Hepatocyte (in vitro differentiated cells): ENCODE data around the gene RHOBTB3. TPM values are rescaled to one million over a fixed set of nuclear protein-coding genes. Genes with fewer than 3 reads are reported as not detected.

Experiments
- DNase-seq: peaks from one replicate; pipeline ENCODE4 v3.0.0-alpha.2; 2016; ENCODE audit warnings: low spot score
- H2AFZ ChIP-seq: fragments of 200-600 bp; sonication (generic); 2 replicates; pipeline ENCODE4 v1.6.0; 2016; ENCODE audit warnings: antibody characterized with exemption, mild to moderate bottlenecking
- H3K27ac ChIP-seq: fragments of 200-600 bp; sonication (generic); 2 replicates; pipeline ENCODE4 v1.5.1; 2016; ENCODE audit warnings: mild to moderate bottlenecking
- H3K27me3 ChIP-seq: fragments of 200-600 bp; sonication (generic); 2 replicates; pipeline ENCODE4 v1.6.1; 2016
- H3K36me3 ChIP-seq: fragments of 200-600 bp; sonication (generic); replicated peaks from 2 replicates; pipeline ENCODE4 v1.5.1; 2016; ENCODE audit warnings: low read depth; ENCODE audit not compliant: insufficient read depth
- H3K4me1 ChIP-seq: fragments of 200-600 bp; sonication (generic); 2 replicates; pipeline ENCODE4 v1.5.1; 2016; ENCODE audit warnings: mild to moderate bottlenecking, moderate library complexity; ENCODE audit not compliant: insufficient read depth
- H3K4me2 ChIP-seq: fragments of 200-600 bp; sonication (generic); 2 replicates; pipeline ENCODE4 v1.6.0; 2016
- H3K4me3 ChIP-seq: fragments of 200-600 bp; sonication (generic); 2 replicates; pipeline ENCODE4 v1.5.1; 2016; ENCODE audit warnings: mild to moderate bottlenecking
- H3K79me2 ChIP-seq: fragments of 200-600 bp; sonication (generic); 2 replicates; pipeline ENCODE4 v1.6.0; 2017; ENCODE audit warnings: mild to moderate bottlenecking
- H3K9me2 ChIP-seq: fragments of 200-600 bp; sonication (generic); replicated peaks from 2 replicates; pipeline ENCODE4 v1.6.0; 2017; ENCODE audit warnings: mild to moderate bottlenecking; ENCODE audit not compliant: insufficient read depth
- H3K9me3 ChIP-seq: fragments of 200-600 bp; sonication (generic); 2 replicates; pipeline ENCODE4 v1.5.1; 2016; ENCODE audit warnings: low read depth, mild to moderate bottlenecking
- H4K20me1 ChIP-seq: fragments of 200-600 bp; sonication (generic); 2 replicates; pipeline ENCODE4 v1.6.0; 2016; ENCODE audit warnings: mild to moderate bottlenecking; ENCODE audit not compliant: insufficient read depth, poor library complexity, severe bottlenecking
- EZH2 ChIP-seq: fragments of 200-600 bp; sonication (generic); IDR thresholded peaks from 2 replicates; pipeline ENCODE4 v1.6.1; 2016; ENCODE audit warnings: antibody characterized with exemption, mild to moderate bottlenecking, borderline replicate concordance
- EZH2phosphoT487 ChIP-seq: fragments of 200-600 bp; sonication (generic); IDR thresholded peaks from one replicate; pipeline ENCODE4 v1.6.1; 2018; ENCODE audit warnings: antibody characterized with exemption, mild to moderate bottlenecking, low read depth, moderate library complexity; ENCODE audit not compliant: unreplicated experiment, severe bottlenecking
- WGBS: methylation state at CpG from one replicate; pipeline ENCODE4 v1.1.6; 2016; ENCODE audit warnings: low lambda C conversion rate; ENCODE audit errors: missing lambda C conversion rate; 5-methylcytosine and 5-hydroxymethylcytosine counted together
- polyA plus RNA-seq: library from polyadenylated mRNA; unstranded; fragments of >200 nt; fragmentation: Nextera tagmentation; extraction: Ambion mirVana; gene quantifications from 2 replicates; pipeline ENCODE4 v1.2.1, GENCODE V29; 2016
- total RNA-seq: library from RNA; depleted of rRNA; stranded (reverse); fragments of >200 nt; gene quantifications from 2 replicates; pipeline ENCODE4 v1.2.3, GENCODE V29; 2014
- TF ChIP-seq, protein P1 (sequence below): fragments of 200-600 bp; sonication (generic); IDR thresholded peaks from 2 replicates; pipeline ENCODE4 v1.5.1; 2016; ENCODE audit warnings: antibody characterized with exemption, mild to moderate bottlenecking; ENCODE audit not compliant: poor library complexity

The RHOBTB3 gene
- total and polyA plus RNA-seq, 2 experiments from 2014 or later: 91.3 to 126 TPM

GRCh38 chr5:95728494-95729114 is 2.5 kb upstream of the RHOBTB3 start:
- H3K4me2 ChIP-seq: peak overlapping the region; percentile 3
- 82% methylated on average over 3 of the region's 3 CpGs for whole genome bisulfite sequencing
- H3K27ac ChIP-seq: peak overlapping the region; percentile 89

DNA sequence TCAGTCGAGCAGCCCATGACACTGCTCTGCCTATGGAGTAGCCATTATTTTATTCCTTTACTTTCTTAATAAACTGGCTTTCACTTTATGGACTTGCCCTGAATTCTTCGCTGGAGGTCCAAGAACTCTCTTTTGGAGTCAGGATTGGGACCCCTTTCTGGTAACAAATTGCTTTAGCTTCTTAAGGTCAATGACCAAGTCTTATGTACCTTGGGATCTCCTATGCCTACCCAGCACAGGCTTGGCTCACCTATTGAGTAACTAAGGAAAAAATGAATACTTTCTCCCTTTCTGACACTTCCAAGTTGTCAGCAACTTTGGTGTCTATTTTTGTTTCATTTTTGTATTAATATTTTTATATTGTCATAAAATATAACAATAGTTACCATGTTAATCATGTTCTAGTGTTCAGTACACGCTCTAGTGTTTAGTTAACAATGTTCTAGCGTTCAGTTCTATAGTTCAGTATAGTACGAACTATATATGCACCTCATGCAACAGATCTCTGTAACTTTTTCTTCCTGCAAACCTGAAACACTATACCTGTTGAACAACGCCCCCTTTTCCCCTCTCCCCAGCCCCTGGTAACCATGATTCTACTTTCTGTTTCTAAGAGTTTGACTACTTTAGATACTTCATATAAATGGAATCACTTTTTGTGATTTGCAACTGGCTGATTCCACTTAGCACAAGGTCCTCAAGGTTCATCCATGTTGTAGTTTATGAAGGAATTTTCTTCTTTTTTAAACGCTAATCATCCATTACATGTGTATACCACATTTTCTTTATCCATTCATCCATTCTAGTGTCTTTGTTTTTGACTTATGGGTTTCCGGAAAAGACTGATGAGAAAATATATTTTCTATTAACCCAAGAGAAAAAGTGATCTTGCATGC is 1.8 kb upstream of the RHOBTB3 start:
- H2AFZ ChIP-seq: peak overlapping the region; percentile 39
- 88% methylated on average over 8 of the region's 8 CpGs for WGBS
- peaks cover 33% of the 10 kb centered on the region for H3K4me1 ChIP-seq
- H3K9me2 ChIP-seq: no peaks in the 10 kb centered on the region
- peak overlapping the region; percentile 89 for H3K27ac ChIP-seq
- TF ChIP-seq EZH2: no peak
- peak overlapping the region; percentile 76 for H3K4me2 ChIP-seq
- H3K36me3 ChIP-seq: no peaks in the 10 kb centered on the region
- no peaks in the 10 kb centered on the region for H3K27me3 ChIP-seq
- no peaks in the 10 kb centered on the region for H3K9me3 ChIP-seq
- H4K20me1 ChIP-seq: no peaks in the 10 kb centered on the region
- DNase-seq: no peak
- peak overlapping the region; percentile 78 for H3K4me3 ChIP-seq
- H3K79me2 ChIP-seq: peaks cover 28% of the 10 kb centered on the region

More at GRCh38 chr5:95728494-95729114, 2.5 kb upstream of the RHOBTB3 start:
- no peaks in the 10 kb centered on the region for H3K36me3 ChIP-seq
- no peak for DNase-seq
- H2AFZ ChIP-seq: no peak overlapping the region
- peaks cover 21% of the 10 kb centered on the region for H3K79me2 ChIP-seq
- no peaks in the 10 kb centered on the region for H4K20me1 ChIP-seq
- H3K4me1 ChIP-seq: peaks cover 30% of the 10 kb centered on the region
- H3K4me3 ChIP-seq: no peak overlapping the region
- no peaks in the 10 kb centered on the region for H3K9me3 ChIP-seq
- no peaks in the 10 kb centered on the region for H3K27me3 ChIP-seq
- H3K9me2 ChIP-seq: no peaks in the 10 kb centered on the region
- TF ChIP-seq, protein P1, sequence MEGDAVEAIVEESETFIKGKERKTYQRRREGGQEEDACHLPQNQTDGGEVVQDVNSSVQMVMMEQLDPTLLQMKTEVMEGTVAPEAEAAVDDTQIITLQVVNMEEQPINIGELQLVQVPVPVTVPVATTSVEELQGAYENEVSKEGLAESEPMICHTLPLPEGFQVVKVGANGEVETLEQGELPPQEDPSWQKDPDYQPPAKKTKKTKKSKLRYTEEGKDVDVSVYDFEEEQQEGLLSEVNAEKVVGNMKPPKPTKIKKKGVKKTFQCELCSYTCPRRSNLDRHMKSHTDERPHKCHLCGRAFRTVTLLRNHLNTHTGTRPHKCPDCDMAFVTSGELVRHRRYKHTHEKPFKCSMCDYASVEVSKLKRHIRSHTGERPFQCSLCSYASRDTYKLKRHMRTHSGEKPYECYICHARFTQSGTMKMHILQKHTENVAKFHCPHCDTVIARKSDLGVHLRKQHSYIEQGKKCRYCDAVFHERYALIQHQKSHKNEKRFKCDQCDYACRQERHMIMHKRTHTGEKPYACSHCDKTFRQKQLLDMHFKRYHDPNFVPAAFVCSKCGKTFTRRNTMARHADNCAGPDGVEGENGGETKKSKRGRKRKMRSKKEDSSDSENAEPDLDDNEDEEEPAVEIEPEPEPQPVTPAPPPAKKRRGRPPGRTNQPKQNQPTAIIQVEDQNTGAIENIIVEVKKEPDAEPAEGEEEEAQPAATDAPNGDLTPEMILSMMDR: no peak
- TF ChIP-seq EZH2: no peak
- TF ChIP-seq EZH2phosphoT487: no peak

DNA sequence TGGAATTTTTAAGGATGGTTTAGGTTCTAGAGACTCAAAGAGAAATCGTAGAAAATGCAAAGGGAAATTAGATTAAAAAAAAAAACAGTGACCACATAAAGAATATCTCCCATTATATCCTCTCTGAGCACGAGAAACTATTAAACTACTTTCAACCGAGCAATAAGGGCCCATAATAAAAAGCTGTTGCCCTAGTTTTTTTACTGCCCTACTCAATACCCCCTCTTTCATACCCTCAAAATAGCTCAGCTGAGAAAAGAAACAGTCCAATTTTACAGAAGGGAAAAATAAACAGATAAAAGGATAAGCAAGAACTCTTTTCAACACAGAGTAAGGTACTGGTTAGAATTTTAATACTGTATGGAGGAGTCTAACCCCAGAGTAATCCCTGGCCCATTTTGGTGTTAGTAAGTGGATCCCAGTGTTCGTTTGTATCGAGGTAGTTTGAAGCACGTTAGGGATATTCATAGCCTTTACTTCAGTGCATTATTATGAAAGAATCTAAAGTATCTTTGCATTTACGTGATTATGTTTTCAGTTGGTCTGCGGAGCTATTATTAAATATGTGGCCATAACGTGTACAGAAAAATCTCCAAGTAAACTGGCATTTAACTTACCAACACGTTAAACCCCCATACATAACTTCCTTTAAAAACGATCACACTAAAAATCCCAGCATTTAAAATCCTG is 980 bp upstream of the RHOBTB3 start:
- Histone ChIP-seq H3K36me3 (no peaks in the 10 kb centered on the region), H3K4me2 (peak overlapping the region; percentile 76), H4K20me1 (no peaks in the 10 kb centered on the region), H3K4me1 (peaks cover 41% of the 10 kb centered on the region), H3K27me3 (no peaks in the 10 kb centered on the region), H2AFZ (peak overlapping the region; percentile 39), H3K27ac (peak overlapping the region; percentile 89), H3K4me3 (peak overlapping the region; percentile 78), H3K9me2 (no peaks in the 10 kb centered on the region), H3K9me3 (no peaks in the 10 kb centered on the region), H3K79me2 (peaks cover 36% of the 10 kb centered on the region)
- 22% methylated on average over 11 of the region's 11 CpGs for WGBS
- TF ChIP-seq EZH2 (no peak), EZH2phosphoT487 (no peak)
- TF ChIP-seq, protein P1: no peak
- no peak for DNase-seq
